ENCODE measurements around the gene ENPP3. TPM values are rescaled to one million over a fixed set of nuclear protein-coding genes. Genes with fewer than 3 reads are reported as not detected.

Gene ENPP3
- total and polyA plus RNA-seq, 4 donors = 0.31 to 2.9 (median 0.54) TPM

DNA sequence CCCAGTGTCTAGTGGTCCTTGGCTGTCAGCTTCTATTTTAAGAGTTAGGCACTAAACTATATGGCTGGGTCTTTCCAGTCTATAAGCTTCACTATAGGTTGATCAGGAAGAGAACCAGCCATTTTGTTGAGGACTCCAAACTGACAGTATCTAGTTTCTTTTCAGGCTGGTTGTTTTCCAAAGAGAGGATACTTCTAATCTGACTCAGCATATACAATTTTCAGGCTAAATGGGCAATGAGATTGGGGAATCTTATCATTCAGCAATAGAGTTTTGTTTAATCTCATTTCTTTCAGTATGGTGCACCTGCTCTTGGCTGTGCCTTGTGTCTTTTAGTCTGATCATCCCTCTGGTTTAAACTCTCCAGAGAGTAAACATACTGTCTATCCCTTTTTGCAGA, 94.1 kb downstream of the ENPP3 start:
- DNase-seq = no peak
- H3K4me1 ChIP-seq (ENCODE audit: control insufficient read depth in 5 of 5, insufficient read depth in 5 of 5, low read length in 5 of 5) = no peaks in the 10 kb centered on the region
- ATAC-seq (ENCODE audit: insufficient read depth, low FRiP score) = no peak
- H3K27me3 ChIP-seq (ENCODE audit: control insufficient read depth in 3 of 3, insufficient read depth in 3 of 3, low read length in 2 of 3) = no peaks in the 10 kb centered on the region
- no peaks in the 10 kb centered on the region for H3K9me3 ChIP-seq (ENCODE audit: control insufficient read depth in 4 of 4, insufficient read depth in 3 of 4, low read length in 3 of 4)
- no peak overlapping the region for H3K4me3 ChIP-seq
- H3K27ac ChIP-seq (ENCODE audit: low read depth in 1 of 2, low read length in 1 of 2) = no peak overlapping the region
- TF ChIP-seq, protein P1, sequence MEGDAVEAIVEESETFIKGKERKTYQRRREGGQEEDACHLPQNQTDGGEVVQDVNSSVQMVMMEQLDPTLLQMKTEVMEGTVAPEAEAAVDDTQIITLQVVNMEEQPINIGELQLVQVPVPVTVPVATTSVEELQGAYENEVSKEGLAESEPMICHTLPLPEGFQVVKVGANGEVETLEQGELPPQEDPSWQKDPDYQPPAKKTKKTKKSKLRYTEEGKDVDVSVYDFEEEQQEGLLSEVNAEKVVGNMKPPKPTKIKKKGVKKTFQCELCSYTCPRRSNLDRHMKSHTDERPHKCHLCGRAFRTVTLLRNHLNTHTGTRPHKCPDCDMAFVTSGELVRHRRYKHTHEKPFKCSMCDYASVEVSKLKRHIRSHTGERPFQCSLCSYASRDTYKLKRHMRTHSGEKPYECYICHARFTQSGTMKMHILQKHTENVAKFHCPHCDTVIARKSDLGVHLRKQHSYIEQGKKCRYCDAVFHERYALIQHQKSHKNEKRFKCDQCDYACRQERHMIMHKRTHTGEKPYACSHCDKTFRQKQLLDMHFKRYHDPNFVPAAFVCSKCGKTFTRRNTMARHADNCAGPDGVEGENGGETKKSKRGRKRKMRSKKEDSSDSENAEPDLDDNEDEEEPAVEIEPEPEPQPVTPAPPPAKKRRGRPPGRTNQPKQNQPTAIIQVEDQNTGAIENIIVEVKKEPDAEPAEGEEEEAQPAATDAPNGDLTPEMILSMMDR (IDR thresholded peaks at IDR 0.05; ENCODE audit: control extremely low read depth, extremely low read depth) = no peak
- H3K36me3 ChIP-seq (ENCODE audit: control insufficient read depth in 4 of 4, insufficient read depth in 4 of 4, low read length in 4 of 4) = no peaks in the 10 kb centered on the region
- no peak overlapping the region for H3K9ac ChIP-seq (ENCODE audit: insufficient read depth in 1 of 2, low read length in 2 of 2)

DNA sequence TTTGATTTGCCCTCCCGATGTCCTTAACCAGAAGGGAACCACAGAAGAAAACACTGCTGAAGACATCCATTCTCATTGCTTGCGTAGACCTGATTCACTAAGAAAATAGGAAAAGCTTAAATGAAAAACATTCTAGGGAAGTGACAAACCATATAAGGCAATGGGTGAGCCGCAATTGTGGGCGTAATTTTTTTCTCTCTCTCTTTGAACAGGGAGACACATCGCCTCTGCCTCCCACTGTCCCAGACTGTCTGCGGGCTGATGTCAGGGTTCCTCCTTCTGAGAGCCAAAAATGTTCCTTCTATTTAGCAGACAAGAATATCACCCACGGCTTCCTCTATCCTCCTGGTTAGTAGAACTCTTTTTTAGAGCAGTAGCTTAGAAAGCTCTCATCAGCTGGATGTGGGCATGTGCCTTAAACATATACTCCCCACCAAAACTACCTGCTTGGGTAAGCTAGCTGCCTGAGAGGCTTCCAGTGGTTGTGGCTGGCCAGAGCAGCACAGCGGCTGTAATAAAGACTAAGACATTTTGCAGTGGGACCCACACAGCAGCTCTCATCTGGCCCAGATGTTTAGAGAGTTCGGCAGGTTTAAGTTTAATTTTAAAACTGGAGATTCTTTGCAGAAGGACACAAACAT, 96.4 kb downstream of the ENPP3 start:
- DNase-seq (no peak), ATAC-seq (ENCODE audit: insufficient read depth, low FRiP score) (no peak)
- 83 to 88% methylated on average over 9 of the region's 9 CpGs for WGBS, 2 donors
- Histone ChIP-seq H3K9ac (ENCODE audit: insufficient read depth in 1 of 2, low read length in 2 of 2) (no peak overlapping the region), H3K27me3 (ENCODE audit: control insufficient read depth in 3 of 3, insufficient read depth in 3 of 3, low read length in 2 of 3) (no peaks in the 10 kb centered on the region), H3K4me1 (ENCODE audit: control insufficient read depth in 5 of 5, insufficient read depth in 5 of 5, low read length in 5 of 5) (no peaks in the 10 kb centered on the region), H3K9me3 (ENCODE audit: control insufficient read depth in 4 of 4, insufficient read depth in 3 of 4, low read length in 3 of 4) (no peaks in the 10 kb centered on the region), H3K4me3 (no peak overlapping the region), H3K36me3 (ENCODE audit: control insufficient read depth in 4 of 4, insufficient read depth in 4 of 4, low read length in 4 of 4) (no peaks in the 10 kb centered on the region), H3K27ac (ENCODE audit: low read depth in 1 of 2, low read length in 1 of 2) (no peak overlapping the region)
- TF ChIP-seq, protein P1 (IDR thresholded peaks at IDR 0.05; ENCODE audit: control extremely low read depth, extremely low read depth) = no peak

DNA sequence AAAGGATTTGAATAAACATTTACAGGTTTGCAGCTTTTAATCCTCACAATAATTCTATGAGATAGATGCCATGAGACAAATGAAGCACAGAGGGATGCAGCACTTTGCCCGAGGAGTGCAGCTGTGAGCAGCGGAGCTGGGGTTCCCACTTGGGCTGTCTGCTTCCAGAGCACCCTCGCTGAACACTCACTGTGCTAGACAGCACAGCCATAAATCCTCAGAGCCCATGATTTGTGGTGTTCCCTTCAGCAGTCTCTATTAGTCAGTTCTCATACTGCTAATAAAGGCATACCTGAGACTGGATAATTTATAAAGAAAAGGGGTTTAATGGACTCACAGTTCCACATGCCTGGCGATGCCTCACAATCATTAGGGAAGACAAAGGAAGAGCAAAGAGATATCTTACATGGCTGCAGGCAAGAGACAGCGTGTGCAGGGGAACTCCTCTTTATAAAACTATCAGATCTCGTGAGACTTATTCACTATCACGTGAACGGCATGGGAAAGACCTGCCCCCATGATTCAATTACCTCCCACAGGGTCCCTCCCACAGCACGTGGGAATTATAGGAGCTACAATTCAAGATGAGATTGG, 99.0 kb downstream of the ENPP3 start:
- Histone ChIP-seq H3K9me3 (ENCODE audit: control insufficient read depth in 4 of 4, insufficient read depth in 3 of 4, low read length in 3 of 4) (no peaks in the 10 kb centered on the region), H3K4me3 (no peak overlapping the region), H3K4me1 (ENCODE audit: control insufficient read depth in 5 of 5, insufficient read depth in 5 of 5, low read length in 5 of 5) (no peaks in the 10 kb centered on the region), H3K36me3 (ENCODE audit: control insufficient read depth in 4 of 4, insufficient read depth in 4 of 4, low read length in 4 of 4) (no peaks in the 10 kb centered on the region), H3K9ac (ENCODE audit: insufficient read depth in 1 of 2, low read length in 2 of 2) (no peak overlapping the region), H3K27me3 (ENCODE audit: control insufficient read depth in 3 of 3, insufficient read depth in 3 of 3, low read length in 2 of 3) (no peaks in the 10 kb centered on the region), H3K27ac (ENCODE audit: low read depth in 1 of 2, low read length in 1 of 2) (no peak overlapping the region)
- ATAC-seq (ENCODE audit: insufficient read depth, low FRiP score) = no peak
- TF ChIP-seq, protein P1 (IDR thresholded peaks at IDR 0.05; ENCODE audit: control extremely low read depth, extremely low read depth) = no peak
- no peak for DNase-seq
- 85 to 89% methylated on average over 9 of the region's 9 CpGs for WGBS, 2 donors
